GM10266 (cell line): ENCODE results near the gene SYNCRIP.
"Not testable (repeated sequence)": the region's sequence is repeated elsewhere in the genome, so short reads cannot be mapped to it uniquely, and the experiment has no call there.

Experiments
- DNase-seq: peaks from one replicate; pipeline ENCODE4 v3.0.0; 2012; ENCODE audit errors: extremely low spot score
- TF ChIP-seq, protein P1 (sequence below): IDR thresholded peaks from 2 replicates; pipeline ENCODE4 v1.5.1; 2012; ENCODE audit warnings: mild to moderate bottlenecking, low read depth; ENCODE audit not compliant: control insufficient read depth, insufficient read depth; ENCODE audit errors: missing control alignments

SYNCRIP gene

DNA sequence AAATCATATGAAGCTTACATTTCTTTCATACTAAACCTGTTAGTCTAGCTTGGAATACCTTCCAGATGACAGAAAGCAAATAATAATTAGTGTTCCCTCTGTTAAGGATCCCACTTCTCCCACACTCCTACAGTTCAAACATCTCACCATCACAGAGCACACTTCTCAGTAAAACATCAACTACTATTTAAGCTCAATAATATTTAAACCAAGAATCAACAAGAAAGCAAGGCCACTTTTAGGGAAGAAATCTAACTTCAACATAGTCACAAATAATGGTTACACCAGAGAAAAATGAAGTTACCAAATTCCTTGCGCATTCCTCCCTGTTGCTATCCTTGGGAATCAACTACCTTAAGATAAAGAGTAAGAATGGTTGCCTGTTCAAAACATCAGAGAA is 50.7 kb downstream of the SYNCRIP start:
- TF ChIP-seq, protein P1, sequence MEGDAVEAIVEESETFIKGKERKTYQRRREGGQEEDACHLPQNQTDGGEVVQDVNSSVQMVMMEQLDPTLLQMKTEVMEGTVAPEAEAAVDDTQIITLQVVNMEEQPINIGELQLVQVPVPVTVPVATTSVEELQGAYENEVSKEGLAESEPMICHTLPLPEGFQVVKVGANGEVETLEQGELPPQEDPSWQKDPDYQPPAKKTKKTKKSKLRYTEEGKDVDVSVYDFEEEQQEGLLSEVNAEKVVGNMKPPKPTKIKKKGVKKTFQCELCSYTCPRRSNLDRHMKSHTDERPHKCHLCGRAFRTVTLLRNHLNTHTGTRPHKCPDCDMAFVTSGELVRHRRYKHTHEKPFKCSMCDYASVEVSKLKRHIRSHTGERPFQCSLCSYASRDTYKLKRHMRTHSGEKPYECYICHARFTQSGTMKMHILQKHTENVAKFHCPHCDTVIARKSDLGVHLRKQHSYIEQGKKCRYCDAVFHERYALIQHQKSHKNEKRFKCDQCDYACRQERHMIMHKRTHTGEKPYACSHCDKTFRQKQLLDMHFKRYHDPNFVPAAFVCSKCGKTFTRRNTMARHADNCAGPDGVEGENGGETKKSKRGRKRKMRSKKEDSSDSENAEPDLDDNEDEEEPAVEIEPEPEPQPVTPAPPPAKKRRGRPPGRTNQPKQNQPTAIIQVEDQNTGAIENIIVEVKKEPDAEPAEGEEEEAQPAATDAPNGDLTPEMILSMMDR: no peak
- no peak for DNase-seq

DNA sequence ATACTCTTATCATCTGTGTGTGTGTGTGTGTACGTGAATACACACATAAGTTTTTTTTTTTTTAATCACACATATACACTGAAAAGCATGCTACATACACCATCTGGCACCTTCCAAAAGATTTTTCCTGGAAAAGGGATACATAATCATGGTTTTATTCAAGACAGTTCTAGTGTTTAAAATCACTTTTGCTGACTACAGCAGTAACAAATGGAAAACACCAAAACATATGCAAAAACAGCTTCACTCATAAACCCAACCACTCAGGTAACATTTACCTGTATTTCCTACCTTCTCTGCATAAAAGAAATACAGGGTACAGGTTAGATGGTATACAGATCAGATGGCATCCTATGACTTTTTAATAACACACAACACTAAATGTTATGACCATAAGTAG is 51.5 kb downstream of the SYNCRIP start:
- DNase-seq: no peak
- TF ChIP-seq, protein P1: no peak

- DNase-seq: no peak
- TF ChIP-seq, protein P1: no peak
Observed at GRCh38 chr6:85585741-85586140, 56.9 kb downstream of the SYNCRIP start.

DNA sequence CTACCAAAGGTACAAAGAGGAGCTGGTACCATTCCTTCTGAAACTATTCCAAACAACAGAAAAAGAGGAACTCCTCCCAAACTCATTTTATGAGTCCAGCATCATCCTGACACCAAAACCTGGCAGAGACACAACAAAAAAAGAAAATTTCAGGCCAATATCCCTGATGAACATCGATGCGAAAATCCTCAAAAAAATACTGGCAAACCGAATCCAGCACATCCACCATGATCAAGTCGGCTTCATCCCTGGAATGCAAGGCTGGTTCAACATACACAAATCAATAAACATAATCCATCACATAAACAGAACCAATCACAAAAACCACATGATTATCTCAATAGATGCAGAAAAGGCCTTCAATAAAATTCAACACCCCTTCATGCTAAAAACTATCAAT is 59.9 kb downstream of the SYNCRIP start:
- not testable (repeated sequence) for DNase-seq

- TF ChIP-seq, protein P1: no peak
- DNase-seq: no peak
Observed at GRCh38 chr6:85581572-85581971, 61.1 kb downstream of the SYNCRIP start.

DNA sequence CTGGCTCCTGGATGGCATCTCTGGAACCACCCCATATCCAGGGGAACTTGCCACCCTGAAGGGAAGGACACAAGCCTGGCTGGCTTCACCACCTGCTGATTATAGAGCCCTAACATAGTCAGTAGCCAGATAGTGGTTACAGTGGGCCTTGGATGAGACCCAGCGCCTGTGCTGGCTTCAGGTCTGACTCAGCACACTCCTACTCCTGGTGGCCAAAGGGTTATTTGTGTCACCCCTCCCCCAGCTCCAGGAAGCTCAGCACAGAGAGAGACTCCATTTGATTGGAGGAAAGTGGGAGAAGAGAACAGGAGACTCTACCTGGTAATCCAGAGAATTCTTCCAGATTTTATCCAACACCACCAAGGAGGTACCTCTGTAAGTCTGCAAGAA is 61.8 kb downstream of the SYNCRIP start:
- no peak for DNase-seq
- TF ChIP-seq, protein P1: no peak

DNA sequence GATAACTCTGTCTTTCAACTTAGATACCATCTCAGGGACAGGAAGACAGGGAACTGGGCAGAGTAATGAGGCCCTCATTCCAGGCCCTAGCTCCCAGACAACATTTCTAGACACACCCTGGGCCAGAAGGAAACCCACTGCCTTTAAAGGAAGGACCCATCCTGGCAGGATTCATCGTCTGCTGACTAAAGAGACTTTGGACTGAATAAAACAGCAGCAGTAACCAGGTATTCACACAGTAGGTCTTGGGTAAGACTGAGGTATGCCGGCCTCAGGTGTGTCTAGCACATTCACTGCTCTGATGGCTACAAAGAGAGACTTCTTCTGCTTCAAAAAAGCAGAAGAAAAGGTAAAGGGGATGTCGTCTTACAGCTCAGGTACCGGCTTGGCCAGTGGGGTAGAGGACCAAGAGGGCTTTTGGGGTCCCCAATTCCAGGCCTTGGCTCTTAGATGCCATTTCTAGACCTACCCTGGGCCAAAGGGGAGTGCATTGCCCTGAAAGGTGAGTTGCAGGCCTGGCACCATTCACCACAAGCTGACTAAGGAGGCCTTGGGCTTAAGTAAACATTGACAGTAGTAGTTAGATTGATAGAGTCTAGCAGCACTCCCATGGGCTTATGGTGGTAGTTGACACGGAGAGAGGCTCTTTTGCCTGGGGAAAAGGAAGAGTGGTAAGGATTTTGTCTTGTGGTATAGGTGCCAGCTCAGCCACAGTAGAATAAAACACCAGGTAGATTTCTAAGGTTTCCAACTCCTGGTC is 62.4 kb downstream of the SYNCRIP start:
- DNase-seq: no peak
- TF ChIP-seq, protein P1: no peak

- TF ChIP-seq, protein P1: no peak
- no peak for DNase-seq
Observed at GRCh38 chr6:85579581-85579980, 63.1 kb downstream of the SYNCRIP start.
